Measurements from ENCODE around the gene PCGF3. TPM values are rescaled to one million over a fixed set of nuclear protein-coding genes. Genes with fewer than 3 reads are reported as not detected.
"Not testable (repeated sequence)": the region's sequence is repeated elsewhere in the genome, so short reads cannot be mapped to it uniquely, and the experiment has no call there.

PCGF3 gene
- total RNA-seq, 1 donor from 2014 or later, result 63.3 TPM

DNA sequence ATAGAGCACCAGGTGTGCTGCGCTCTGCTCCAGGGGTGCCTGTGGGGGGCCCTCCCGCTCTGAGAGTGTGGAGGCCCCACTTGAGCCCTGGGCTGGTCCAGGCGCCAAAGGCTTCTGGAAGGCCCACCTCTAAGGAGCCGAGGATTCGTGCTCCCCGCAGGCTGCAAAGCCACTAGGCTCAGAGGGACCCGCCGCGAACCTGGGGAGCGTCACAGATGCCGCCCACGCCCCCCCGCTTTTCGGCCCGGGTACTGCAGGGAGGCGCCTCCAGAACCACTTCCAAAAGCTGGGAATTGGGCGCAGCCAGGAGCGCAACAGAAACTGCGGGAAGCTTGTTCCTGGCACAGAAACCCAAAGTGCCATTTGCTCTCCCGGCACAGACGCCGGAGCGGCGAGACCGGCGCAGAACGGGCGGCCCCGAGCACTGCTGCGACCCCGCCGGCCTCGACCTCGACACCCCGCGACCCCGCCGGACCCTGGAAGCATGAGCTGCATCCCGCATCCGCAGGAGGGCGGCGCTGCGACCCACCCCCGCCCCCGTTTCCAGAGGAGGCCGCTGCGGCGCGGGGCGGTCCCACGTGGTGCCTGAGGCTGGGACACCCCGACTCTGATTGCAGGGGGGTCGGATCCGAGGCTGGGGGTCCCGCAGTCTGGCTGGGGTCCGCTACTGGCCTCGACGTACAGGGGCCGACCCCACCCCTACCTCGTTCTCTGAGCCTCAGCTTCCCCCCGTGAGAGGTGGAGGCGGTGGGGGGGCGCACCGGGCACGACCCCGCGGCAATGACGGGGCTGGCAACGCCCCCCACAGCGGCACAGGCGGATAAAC, 89.5 kb downstream of the PCGF3 start:
- no peak for DNase-seq (ENCODE audit: low spot score)

DNA sequence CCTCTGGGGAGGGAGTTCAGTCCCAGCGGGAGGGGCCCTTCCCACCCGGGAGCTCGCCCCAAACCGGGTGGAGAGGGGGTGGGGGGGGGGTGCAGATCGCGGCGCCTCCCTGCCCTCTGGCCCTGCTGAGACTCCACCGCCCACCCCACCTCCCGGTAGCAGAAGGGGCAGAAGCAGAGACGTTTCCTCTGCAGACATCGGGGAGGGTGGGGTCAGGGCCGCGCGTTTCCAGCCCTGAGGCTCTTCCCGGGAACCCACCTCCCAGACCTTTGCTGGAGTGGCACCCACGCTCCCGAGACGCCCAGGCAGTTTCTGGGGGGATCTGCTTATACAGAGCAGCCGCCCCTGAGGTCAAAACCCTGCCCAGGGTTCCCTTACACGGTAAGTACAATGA, 90.1 kb downstream of the PCGF3 start:
- DNase-seq (ENCODE audit: low spot score), result no peak

DNA sequence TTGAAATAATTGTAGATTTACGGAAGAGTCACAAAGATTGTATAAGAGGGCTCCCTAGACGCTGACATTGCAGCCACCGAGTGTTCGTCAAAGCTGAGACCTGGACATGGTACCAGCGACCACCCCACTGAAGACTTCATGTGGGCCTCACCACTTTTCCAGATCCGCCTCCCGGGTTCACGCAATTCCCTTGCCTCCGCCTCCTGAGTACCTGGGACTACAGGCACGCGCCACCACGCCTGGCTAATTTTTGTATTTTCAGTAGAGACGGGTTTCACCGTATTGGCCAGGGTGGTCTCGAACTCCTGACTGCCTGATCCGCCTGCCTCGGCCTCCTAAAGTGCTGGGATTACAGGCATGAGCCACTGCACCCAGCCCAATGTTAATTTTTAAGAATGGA, 90.6 kb downstream of the PCGF3 start:
- no peak for DNase-seq (ENCODE audit: low spot score)

DNA sequence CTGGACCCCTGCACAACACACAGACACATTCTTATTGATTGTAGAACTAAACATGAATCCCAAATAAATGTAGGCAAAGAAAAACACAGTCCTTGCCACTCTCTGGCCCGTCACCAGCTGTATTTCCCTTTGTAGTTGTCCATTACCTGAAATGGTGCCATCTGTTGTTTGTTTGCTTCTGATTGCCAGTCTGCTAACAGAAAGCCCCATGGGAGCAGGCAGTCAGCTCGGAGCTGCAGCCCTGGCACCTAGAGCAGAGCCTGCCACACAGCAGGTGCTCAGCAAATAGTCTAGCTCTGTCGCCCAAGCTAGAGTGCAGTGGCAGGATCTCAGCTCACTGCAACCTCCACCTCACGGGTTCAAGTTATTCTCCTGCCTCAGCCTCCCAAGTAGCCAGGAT, 91.4 kb downstream of the PCGF3 start:
- no peak for DNase-seq (ENCODE audit: low spot score)

DNA sequence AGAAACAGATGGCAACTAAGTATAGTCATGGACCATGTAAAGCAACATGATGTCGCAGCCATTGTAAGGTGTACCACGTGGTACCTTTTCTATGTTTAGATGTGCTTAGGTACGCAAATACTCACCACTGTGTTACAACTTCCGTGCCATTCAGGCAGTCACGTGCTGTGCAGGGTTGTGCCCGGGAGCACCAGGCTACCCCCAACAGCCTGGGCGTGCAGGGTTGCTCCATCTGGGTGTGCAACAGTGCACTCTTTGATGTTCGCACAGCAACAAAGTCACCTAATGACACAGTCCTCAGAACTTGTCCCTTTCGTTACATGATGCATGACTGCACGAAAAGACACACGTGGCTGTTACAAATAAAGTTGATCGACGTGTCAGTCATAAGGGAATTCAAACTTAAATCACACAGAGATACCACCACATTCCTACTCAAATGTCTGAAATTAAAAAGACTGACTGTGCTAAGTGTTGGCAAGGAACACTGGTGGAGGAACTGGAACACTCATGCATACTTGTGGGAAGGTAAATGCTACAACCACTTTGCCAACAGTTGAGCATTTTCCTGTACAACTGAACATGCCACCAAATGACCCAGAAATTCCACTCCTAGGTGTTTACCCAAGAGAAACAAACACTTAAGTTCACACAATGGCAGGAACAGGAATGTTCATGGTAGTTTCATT, 95.9 kb downstream of the PCGF3 start:
- DNase-seq (ENCODE audit: low spot score), result no peak

DNA sequence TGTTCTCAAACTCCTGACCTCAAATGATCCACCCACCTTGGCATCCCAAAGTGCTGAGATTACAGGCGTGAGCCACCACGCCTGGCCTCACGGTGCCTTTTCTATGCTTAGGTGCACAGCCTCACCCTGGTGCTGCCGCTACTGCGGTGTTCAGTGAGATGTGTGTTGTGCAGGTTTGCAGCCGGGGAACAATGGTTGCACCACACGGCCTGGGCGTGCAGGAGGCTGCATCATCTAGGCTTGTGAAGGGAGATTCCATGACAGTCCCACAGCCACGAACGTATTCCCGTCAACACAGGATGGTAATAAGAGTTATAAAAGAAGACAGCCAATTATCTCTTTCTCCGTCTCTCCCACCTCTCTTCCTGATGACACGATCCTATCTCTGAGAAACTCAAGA, 98.3 kb downstream of the PCGF3 start:
- DNase-seq (ENCODE audit: low spot score), result no peak

DNA sequence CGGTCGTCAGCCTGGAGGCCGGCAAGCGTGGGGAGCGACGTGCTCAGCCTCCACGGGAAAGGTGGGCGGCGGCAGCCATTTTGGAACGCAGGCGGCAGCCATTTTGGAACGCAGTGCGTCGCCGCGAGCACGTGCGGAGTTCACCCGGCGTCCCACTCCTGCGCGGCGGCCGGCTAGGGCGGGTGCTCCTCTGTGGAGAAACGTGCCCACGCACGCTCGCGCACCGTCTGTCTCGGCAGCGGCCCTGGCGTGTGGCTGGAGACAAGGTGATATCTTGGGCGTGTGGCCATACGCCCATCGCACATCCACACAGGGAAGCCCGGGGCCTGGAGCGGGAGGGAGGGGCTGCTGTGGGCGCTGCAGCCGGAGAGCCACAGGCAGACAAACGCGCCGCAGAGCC, 99.2 kb downstream of the PCGF3 start:
- DNase-seq (ENCODE audit: low spot score), result no peak

DNA sequence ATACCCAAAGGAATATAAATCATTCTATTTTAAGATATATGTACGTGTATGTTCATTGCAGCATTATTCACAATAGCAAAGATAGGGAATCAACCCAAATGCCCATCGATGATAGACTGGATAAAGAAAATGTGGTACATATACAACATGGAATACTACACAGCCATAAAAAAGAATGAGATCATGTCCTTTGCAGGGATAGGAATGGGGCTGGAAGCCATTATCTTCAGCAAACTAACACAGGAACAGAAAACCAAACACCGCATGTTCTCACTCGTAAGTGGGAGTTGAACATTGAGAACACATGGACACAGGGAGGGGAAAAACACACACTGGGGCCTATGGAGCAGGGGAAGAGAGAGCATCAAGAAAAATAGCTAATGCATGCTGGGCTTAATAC, 101.3 kb downstream of the PCGF3 start:
- DNase-seq (ENCODE audit: low spot score), result not testable (repeated sequence)

DNA sequence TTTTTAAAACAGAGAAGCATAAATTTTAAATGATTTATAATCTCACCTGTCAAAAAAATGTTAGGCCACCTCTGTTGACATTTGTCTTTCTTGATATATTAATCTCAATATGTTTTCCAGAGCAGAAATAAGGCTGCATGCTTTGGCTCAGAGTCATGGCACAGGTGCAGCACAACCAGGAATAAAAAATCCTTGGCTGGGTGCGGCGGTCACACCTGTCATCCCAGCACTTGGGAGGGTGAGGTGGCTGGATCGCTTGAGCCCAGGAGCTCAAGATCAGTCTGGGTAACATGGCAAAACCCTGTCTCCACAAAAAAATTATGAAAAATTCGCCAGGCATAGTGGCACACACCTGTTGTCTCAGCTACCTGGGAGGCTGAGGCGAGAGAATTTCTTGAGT, 102.2 kb downstream of the PCGF3 start:
- DNase-seq (ENCODE audit: low spot score), result no peak

DNA sequence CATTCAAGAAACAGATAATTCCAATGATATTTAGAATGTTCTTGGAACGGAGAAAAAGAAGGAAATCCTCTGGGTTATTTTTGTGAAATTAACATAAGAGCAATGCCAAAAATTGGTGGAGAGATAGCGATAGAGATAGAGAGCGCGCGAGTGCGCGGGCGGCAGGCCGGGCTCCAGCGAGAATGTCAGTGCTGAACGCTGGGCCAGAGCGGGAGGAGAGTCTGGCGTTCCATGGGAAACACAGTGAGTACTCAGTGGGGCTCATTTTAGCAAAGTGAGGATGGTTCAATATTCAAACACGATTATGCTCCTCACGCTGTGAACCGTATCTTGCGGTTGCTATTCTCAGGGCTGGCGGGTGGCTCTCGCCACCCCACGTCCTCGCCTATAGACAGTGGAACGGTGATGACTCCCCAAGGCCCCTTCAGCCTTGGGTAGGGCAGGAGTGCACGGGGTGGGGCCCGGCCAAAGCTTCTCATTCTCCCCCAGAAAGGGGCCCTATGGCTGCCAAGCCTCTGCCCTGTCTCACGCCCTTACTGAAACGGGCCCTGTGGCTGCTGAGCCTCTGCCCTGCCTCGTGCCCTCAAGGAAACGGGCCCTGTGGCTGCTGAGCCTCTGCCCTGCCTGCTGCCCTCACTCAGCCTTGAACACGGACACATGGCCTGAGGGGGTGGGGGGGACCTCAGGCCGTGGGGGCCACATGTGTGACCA, 103.4 kb downstream of the PCGF3 start:
- DNase-seq (ENCODE audit: low spot score), result no peak

DNA sequence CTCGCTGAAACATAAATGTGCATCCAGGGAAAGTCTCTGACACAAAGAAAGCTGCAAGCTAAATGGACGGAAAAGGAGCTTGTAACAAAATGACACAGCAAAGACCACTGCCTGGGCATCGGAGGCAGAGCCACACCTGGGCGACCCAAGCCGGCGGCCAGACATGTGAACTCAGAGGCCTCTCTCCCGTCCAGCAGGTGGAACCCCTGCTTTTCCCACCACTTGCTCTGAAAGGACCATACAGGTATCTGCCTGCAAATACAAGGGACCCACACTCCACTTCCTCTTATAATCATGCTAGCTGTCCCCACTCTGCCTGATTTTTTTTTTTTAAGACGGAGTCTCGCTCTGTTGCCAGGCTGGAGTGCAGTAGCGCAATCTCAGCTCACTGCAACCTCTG, 108.3 kb downstream of the PCGF3 start:
- DNase-seq (ENCODE audit: low spot score), result no peak

DNA sequence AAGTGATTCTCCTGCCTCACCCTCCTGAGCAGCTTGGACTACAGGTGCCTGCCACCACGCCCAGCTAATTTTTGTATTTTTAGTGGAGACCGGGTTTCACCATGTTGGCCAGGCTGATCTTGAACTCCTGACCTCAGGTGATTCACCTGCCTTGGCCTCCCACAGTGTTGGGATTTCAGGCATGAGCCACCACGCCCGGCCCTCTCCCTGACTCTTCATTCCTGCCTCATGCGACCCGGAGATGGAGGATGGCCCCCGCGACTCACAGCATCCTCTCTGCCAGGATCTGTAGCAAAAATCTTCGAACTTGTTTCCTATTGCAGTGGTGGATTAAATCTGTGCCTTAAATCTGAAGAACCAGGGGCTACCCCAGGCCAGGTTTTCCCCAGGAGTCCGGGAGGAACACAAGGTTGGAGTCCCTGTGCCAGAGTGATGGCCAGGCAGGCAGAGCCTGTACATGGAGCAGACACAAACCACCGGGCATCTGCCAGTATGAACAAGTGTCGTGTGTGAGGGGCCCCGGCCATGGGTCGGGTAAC, 108.7 kb downstream of the PCGF3 start:
- DNase-seq (ENCODE audit: low spot score), result no peak

DNA sequence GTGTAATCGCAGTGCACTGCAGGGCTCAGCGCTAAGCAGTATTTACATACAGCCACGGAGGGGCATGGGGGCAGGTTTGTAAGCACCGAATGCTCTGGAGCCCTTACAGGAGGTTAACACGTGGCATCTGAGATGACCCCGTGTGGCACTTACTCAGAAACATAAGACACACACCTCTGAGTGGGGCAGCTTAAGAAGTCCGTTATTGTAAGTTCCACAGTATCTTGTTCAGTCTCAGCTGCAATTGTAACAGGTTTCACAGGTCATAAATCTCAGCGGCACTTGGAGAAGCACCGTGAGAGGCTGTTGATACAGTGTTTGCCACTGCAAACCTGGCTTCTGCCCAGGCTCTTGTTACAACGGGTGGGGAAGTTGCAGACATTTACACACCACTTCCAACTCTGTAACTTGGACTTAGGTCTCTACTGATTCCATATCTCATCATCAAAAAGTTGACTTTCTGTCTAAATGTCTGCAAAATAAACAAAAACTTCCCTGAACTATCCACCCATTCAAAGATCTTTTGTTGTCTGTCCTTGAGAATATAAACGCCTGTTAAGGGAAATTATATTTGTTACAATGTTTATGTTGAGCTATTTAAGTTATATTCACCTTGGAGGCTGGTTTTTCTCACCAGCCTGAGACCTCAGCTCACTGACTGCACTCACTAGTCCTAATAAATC, 110.0 kb downstream of the PCGF3 start:
- no peak for DNase-seq (ENCODE audit: low spot score)

DNA sequence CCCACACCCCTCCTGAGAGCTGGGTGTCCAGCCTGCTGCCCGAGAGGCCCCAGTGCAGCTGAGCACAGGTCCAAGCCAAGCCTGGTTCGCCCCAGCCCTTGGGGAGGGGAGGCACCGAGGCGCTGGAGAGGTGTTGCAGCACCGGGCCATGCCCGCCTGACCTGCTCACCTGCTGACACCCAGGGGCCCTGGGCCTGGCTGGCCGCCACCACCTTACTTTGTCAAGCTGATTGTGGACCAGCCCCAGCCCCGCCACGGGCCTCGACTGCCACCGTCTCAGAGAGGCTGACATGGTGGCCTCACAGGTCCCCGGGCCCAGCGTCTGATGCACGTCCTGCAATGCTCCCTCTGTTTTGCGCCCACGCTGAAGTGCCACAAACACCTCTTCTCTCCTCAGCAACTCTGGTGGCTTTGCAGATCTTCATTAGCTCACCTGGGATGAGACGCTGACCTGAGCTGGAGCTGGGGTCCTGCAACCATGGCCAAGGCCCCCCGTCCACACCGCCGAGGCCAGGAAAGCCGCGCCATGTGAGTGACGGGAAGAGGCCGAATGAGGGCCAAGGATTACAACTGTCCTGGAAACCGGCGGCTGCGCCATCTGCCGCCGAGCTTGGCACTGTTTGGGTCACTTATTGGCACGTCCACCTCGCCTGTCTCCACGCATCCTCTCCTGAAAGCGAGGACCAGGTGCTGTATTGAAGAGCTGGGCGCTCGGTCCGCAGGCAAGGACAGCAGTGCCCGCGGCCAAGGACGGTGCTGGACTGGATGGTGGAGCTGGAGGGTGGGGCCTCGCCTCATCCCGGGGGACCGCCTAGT, 112.7 kb downstream of the PCGF3 start:
- DNase-seq (ENCODE audit: low spot score), result no peak

DNA sequence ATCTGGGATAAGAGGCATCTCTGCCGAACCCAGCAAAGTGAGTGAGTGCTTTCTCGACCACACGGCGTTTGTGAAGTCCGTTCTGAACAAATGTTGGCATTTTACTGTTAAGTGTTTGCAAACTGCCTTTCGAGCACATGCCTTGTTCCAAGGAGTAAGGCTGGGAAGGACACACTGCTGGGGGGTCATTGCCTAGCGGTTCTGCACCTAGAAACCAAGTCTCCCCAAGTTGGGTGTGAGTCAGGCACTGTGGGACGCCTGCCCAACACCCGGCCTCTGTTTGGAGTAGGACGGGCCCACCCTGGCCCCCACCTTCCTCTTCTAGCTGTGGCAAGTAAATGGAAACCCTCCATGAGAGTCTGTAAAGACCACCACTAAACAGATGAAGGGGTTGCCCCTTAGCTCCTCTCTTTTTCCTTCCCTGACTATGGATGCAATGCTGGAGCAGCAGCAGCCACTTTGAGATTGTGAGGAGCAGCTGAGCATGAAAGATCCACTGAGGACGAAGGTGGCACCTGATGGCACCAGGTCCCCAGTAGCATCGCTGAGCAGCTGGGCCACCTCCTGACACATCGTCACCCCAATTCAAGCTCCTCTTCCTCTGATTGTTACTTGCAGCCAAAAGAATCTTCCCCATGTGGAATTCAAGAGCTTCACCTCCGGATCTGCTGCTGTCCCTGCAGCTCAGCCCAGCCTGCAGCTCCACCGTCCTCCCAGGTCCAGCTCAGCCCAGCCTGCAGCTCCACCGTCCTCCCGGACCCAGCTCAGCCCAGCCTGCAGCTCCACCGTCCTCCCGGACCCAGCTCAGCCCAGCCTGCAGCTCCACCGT, 114.0 kb downstream of the PCGF3 start:
- DNase-seq (ENCODE audit: low spot score), result no peak

Other genes with a start within 250 kb of the PCGF3 start
- gene ZNF721, start 206.7 kb upstream of the PCGF3 start, total RNA-seq, result 52.7 TPM
- 102 TPM for gene PIGG, start 206.6 kb upstream of the PCGF3 start, total RNA-seq
- not detected for gene TMEM271, start 129.5 kb upstream of the PCGF3 start, total RNA-seq
- gene PDE6B, start 80.3 kb upstream of the PCGF3 start, total RNA-seq, result 15.1 TPM
- gene ATP5ME, start 31.6 kb upstream of the PCGF3 start, total RNA-seq, result 317 TPM
- gene MYL5, start 31.3 kb upstream of the PCGF3 start, total RNA-seq, result 46.0 TPM
- 8.9 TPM for gene SLC49A3, start 16.7 kb upstream of the PCGF3 start, total RNA-seq
- 6.7 TPM for gene CPLX1, start 120.3 kb downstream of the PCGF3 start, total RNA-seq
- 150 TPM for gene GAK, start 226.5 kb downstream of the PCGF3 start, total RNA-seq
- 39.1 TPM for gene TMEM175, start 226.6 kb downstream of the PCGF3 start, total RNA-seq

Data from ureter (tissue), 1 donor.